Sigmoid colon (tissue), 3 donors: Measurements from ENCODE around the gene GTF3A.

Source experiments
- CTCF ChIP-seq, 4 experiments: fragments of 450-650 bp in 3 of 4; fragments of 200-600 bp in 1 of 4; IDR thresholded peaks; one replicate each; pipeline ENCODE4 v1.5.1; 2016 to 2019; ENCODE audit warnings: antibody characterized with exemption in 4 of 4, mild to moderate bottlenecking in 3 of 4, moderate library complexity in 2 of 4
- POLR2A ChIP-seq, 2 donors: fragments of 450-650 bp; IDR thresholded peaks; one replicate each; pipeline ENCODE4 v1.6.1; 2016; ENCODE audit warnings: antibody characterized with exemption in 2 of 2, mild to moderate bottlenecking in 2 of 2, moderate library complexity in 2 of 2

DNA sequence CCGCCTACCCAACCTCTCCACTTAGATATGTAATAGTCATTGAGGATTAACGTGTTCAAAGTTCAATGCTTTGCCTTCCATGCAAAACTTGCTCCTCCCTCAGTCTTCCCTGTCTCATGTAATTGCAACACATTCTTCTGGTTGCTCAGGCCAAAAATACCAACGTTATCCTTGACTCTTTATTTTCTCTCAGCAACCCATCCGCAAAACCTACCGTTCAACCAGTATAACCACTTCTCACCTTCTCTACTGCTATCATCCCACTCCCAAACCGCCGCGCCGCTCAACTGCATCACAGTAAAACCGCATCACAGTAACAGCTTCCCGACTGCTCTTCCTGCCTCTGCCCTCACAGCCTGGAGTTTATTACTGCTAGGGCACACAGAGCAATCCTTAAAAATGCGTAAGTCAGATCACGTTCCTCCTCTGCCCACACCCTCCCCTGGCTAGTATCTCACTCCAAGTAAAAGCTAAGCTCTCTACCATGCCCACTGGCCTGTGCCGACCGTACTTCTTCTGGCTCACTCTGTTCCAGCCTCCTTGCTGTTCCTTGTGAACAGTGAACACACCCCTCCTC is 17.7 kb downstream of the GTF3A start:
- TF ChIP-seq POLR2A (IDR thresholded peaks at IDR 0.05), result no peak
- TF ChIP-seq CTCF (IDR thresholded peaks at IDR 0.05), result no peak
